ENCODE data around the gene CALD1. TPM values are rescaled to one million over a fixed set of nuclear protein-coding genes. Genes with fewer than 3 reads are reported as not detected.

Gene CALD1
- total RNA-seq, 1 experiment from 2014 or later: 107 TPM

DNA sequence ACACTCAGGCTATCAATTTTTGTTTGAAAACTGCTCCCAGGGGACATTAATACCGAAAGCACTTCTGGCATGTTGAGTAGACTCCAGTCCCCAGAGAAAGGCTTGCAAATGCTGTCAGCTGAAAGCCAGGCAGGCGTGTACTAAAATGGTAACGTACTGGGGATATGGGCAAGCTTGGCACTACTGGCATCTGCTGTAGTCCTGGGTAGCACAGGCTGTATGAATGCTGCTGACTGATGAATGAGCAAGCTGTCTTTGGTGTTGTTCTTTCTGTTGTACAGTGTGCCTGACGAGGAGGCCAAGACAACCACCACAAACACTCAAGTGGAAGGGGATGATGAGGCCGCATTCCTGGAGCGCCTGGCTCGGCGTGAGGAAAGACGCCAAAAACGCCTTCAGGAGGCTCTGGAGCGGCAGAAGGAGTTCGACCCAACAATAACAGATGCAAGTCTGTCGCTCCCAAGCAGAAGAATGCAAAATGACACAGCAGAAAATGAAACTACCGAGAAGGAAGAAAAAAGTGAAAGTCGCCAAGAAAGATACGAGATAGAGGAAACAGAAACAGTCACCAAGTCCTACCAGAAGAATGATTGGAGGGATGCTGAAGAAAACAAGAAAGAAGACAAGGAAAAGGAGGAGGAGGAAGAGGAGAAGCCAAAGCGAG is 153.4 kb downstream of the CALD1 start:
- H2AK5ac ChIP-seq (ENCODE audit: insufficient read length, low read length): no peak overlapping the region
- no peak for TF ChIP-seq CTCF (conservative IDR thresholded peaks at IDR 0.05)
- H2BK5ac ChIP-seq (ENCODE audit: insufficient read length, low read length): no peak overlapping the region
- no peak for DNase-seq
- H3K14ac ChIP-seq (ENCODE audit: insufficient read depth, low read length): no peak overlapping the region
- no peak overlapping the region for H3K4ac ChIP-seq (ENCODE audit: low read depth, low read length)
- no peak overlapping the region for H3K56ac ChIP-seq (ENCODE audit: insufficient read length, low read depth, low read length)
- no peaks in the 10 kb centered on the region for H3K27me3 Mint-ChIP-seq (ENCODE audit: low read depth)
- H3K4me3 Mint-ChIP-seq: no peak overlapping the region
- no peak overlapping the region for H2BK20ac ChIP-seq (ENCODE audit: low read depth, low read length, poor library complexity, severe bottlenecking)
- H3K79me2 ChIP-seq (ENCODE audit: insufficient read depth, low read length): no peaks in the 10 kb centered on the region
- H3K79me1 ChIP-seq (ENCODE audit: insufficient read depth, low read depth, low read length, poor library complexity, severe bottlenecking): no peaks in the 10 kb centered on the region
- H3K23ac ChIP-seq (ENCODE audit: insufficient read length, low read depth, low read length): no peak overlapping the region
- H3K9me3 Mint-ChIP-seq: no peaks in the 10 kb centered on the region
- no peak overlapping the region for H2BK12ac ChIP-seq (ENCODE audit: insufficient read length, low read depth, low read length)
- WGBS (ENCODE audit: extremely low coverage, insufficient read length, low lambda C conversion rate): no CpG with 5 or more reads among the region's 17 CpGs
- no peak overlapping the region for H2BK120ac ChIP-seq (ENCODE audit: low read depth, low read length, poor library complexity, severe bottlenecking)
- no peaks in the 10 kb centered on the region for H3K4me1 Mint-ChIP-seq
- no peaks in the 10 kb centered on the region for H3K23me2 ChIP-seq (ENCODE audit: insufficient read length, low read depth, low read length, poor library complexity, severe bottlenecking)
- no peak overlapping the region for H3K9ac ChIP-seq (ENCODE audit: extremely low read depth, insufficient read length, low read length)
- no peak overlapping the region for H3K18ac ChIP-seq (ENCODE audit: insufficient read length, low read depth, low read length)
- H4K91ac ChIP-seq (ENCODE audit: insufficient read length, low read depth, low read length): no peak overlapping the region
- no peak overlapping the region for H3T11ph ChIP-seq (ENCODE audit: low read length)
- H3K4me2 ChIP-seq (ENCODE audit: insufficient read depth, insufficient read length, low read length): no peak overlapping the region
- no peak overlapping the region for H4K5ac ChIP-seq (ENCODE audit: insufficient read length, low read depth, low read length)
- no peak overlapping the region for H3K27ac ChIP-seq (ENCODE audit: insufficient read length, low read depth, low read length)
- no peak overlapping the region for H4K8ac ChIP-seq (replicated peaks; ENCODE audit: insufficient read length, low read depth, low read length)
- no peaks in the 10 kb centered on the region for H3K9me3 ChIP-seq (ENCODE audit: control insufficient read depth, low read depth, low read length)
- no peaks in the 10 kb centered on the region for H4K20me1 ChIP-seq (ENCODE audit: control insufficient read depth, insufficient read depth, insufficient read length)
- H2BK15ac ChIP-seq (ENCODE audit: low read depth, low read length): no peak overlapping the region
- H2AFZ ChIP-seq (ENCODE audit: low read length): no peak overlapping the region
- peak overlapping the region in 2 of 3 experiments; percentile 0 to 92; a peak in 2 of 7 replicates for H3K27ac Mint-ChIP-seq
- H3K36me3 Mint-ChIP-seq (ENCODE audit: insufficient read depth in 1 of 3, low read depth in 3 of 3): peaks cover 24 to 64% (median 55%) of the 10 kb centered on the region in 3 experiments; a peak in 6 of 7 replicates
- H3K27me3 ChIP-seq (ENCODE audit: insufficient read depth, low read length): no peaks in the 10 kb centered on the region
- H3K4me1 ChIP-seq (ENCODE audit: insufficient read depth, low read length): no peaks in the 10 kb centered on the region

Data from H9 (cell line).